Kidney (tissue), 14 donors: ENCODE results near the gene NOP53. TPM values are rescaled to one million over a fixed set of nuclear protein-coding genes. Genes with fewer than 3 reads are reported as not detected.
"Not testable (repeated sequence)": the region's sequence is repeated elsewhere in the genome, so short reads cannot be mapped to it uniquely, and the experiment has no call there.

Experiments
- DNase-seq, 5 donors: peaks; one replicate each; pipeline ENCODE4 v3.0.0-alpha.2; 2013 to 2020
- FAIRE-seq: peaks from 2 replicates; lab custom pipeline; 2012; peaks lifted over from hg19 to GRCh38; lab: Jason Lieb, UNC
- H3K27ac ChIP-seq, 2 donors: one replicate each; pipeline ENCODE4 v1.7.0; 2013; ENCODE audit warnings: low read depth in 2 of 2, low read length in 2 of 2, inconsistent platforms in 1 of 2
- H3K27me3 ChIP-seq: one replicate; pipeline ENCODE4 v1.7.1; 2013; ENCODE audit warnings: low read length, inconsistent platforms; ENCODE audit not compliant: control insufficient read depth, insufficient read depth
- H3K36me3 ChIP-seq, 3 donors: one replicate each; pipeline versions ENCODE4 v1.7.0 to v1.7.1; 2013; ENCODE audit warnings: low read length in 3 of 3, control low read depth in 1 of 3, inconsistent platforms in 1 of 3; ENCODE audit not compliant: insufficient read depth in 3 of 3, control insufficient read depth in 2 of 3
- H3K4me1 ChIP-seq, 3 donors: one replicate each; pipeline versions ENCODE4 v1.7.0 to v1.7.1; 2013; ENCODE audit warnings: low read length in 3 of 3, inconsistent platforms in 1 of 3, low read depth in 1 of 3; ENCODE audit not compliant: control insufficient read depth in 2 of 3, insufficient read depth in 2 of 3
- H3K4me3 ChIP-seq, 3 donors: one replicate each; pipeline versions ENCODE4 v1.7.0 to v1.8.1; 2013; ENCODE audit warnings: low read length in 3 of 3, control low read depth in 1 of 3, inconsistent platforms in 1 of 3
- H3K9ac ChIP-seq, 3 donors: one replicate each; pipeline versions ENCODE4 v1.7.0 to v1.7.1; 2013; ENCODE audit warnings: low read length in 3 of 3, control low read depth in 1 of 3, inconsistent platforms in 1 of 3
- H3K9me3 ChIP-seq, 3 donors: one replicate each; pipeline versions ENCODE4 v1.7.0 to v1.7.1; 2013; ENCODE audit warnings: low read length in 3 of 3, control low read depth in 1 of 3, inconsistent platforms in 1 of 3; ENCODE audit not compliant: control insufficient read depth in 2 of 3, insufficient read depth in 1 of 3
- CTCF ChIP-seq: IDR thresholded peaks from 3 replicates; pipeline ENCODE4 v1.5.1; 2012; ENCODE audit warnings: mild to moderate bottlenecking, moderate library complexity, borderline replicate concordance; ENCODE audit not compliant: insufficient read depth; ENCODE audit errors: extremely low read depth
- intact Hi-C: fragments of 100-400 bp; cut with DNase I; formaldehyde crosslinking; loops from one replicate; pipeline ENCODE4 v1.11.1; 2022
- polyA plus RNA-seq: library from polyadenylated mRNA; stranded (reverse); fragments of 350-450 nt; fragmentation: Illumina TruSeq; extraction: RNeasy Lipid Tissue Mini Kit (QIAGEN cat#74804); gene quantifications from one replicate; pipeline ENCODE4 v1.2.3, GENCODE V29; 2014; ENCODE audit warnings: low read depth, low replicate concordance; ENCODE audit not compliant: insufficient read depth
- total RNA-seq: library from RNA; stranded (reverse); fragmentation: NEBNext Ultra II Directional; extraction: Animal tissue kit (Norgen Biotek cat#: 25700); gene quantifications from one replicate; pipeline ENCODE4 v1.2.1, GENCODE V29; 2021
- donor health status: control.
- donor health status: control.
- donor health status: control.
- donor health status: control.
- donor health status: control.
- donor health status: DM: yes; HTN: yes; CAD: no.
- donor health status: Normal renal cell carcinoma (clear cell type).

NOP53 gene
- total and polyA plus RNA-seq, 2 donors from 2014 or later, result 258 to 305 TPM

DNA sequence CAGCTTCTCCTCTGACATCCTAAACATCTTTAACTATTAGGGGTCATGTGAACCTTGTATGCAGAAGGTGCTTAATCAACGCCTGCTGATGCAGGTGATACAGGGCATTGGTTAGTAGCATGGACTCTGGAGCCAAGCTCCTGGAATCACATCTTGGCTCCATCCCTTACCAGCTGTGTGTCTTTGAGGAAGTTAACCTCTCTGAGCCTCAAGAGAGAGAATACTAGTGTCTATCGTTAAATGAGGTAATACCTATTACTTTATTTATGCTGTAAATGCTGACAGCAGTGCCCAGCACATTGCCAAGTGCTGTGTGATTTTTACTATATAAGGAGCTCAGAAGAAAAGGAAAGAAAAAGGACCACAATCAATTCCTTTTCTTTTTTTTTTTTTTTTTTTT lies 22.0 kb downstream of the NOP53 start:
- TF ChIP-seq CTCF, result no peak
- Histone ChIP-seq H3K9ac (no peak overlapping the region), H3K4me1 (no peaks in the 10 kb centered on the region), H3K4me3 (no peak overlapping the region), H3K9me3 (no peaks in the 10 kb centered on the region), H3K27ac (no peak overlapping the region), H3K36me3 (no peaks in the 10 kb centered on the region), H3K27me3 (no peaks in the 10 kb centered on the region)
- DNase-seq, result no peak
- FAIRE-seq, result no peak
- intact Hi-C loops, result no loop called here

- H3K9me3 ChIP-seq, result no peaks in the 10 kb centered on the region
- FAIRE-seq (no peak), DNase-seq (no peak)
- H3K27ac ChIP-seq, result no peak overlapping the region
- intact Hi-C loops, result no loop called here
- H3K4me1 ChIP-seq, result no peaks in the 10 kb centered on the region
- no peak overlapping the region for H3K4me3 ChIP-seq
- H3K9ac ChIP-seq, result no peak overlapping the region
- no peak for TF ChIP-seq CTCF
- no peaks in the 10 kb centered on the region for H3K27me3 ChIP-seq
- no peaks in the 10 kb centered on the region for H3K36me3 ChIP-seq
These were observed 23.3 kb downstream of the NOP53 start for GRCh38 chr19:47768604-47769003.

GRCh38 chr19:47769534-47769933 lies 24.2 kb downstream of the NOP53 start:
- FAIRE-seq, result no peak
- Histone ChIP-seq H3K9ac (no peak overlapping the region), H3K27me3 (no peaks in the 10 kb centered on the region), H3K9me3 (no peaks in the 10 kb centered on the region), H3K27ac (no peak overlapping the region), H3K4me3 (no peak overlapping the region), H3K36me3 (no peaks in the 10 kb centered on the region), H3K4me1 (no peaks in the 10 kb centered on the region)
- no peak for TF ChIP-seq CTCF
- DNase-seq, result no peak
- intact Hi-C loops, result no loop called here

DNA sequence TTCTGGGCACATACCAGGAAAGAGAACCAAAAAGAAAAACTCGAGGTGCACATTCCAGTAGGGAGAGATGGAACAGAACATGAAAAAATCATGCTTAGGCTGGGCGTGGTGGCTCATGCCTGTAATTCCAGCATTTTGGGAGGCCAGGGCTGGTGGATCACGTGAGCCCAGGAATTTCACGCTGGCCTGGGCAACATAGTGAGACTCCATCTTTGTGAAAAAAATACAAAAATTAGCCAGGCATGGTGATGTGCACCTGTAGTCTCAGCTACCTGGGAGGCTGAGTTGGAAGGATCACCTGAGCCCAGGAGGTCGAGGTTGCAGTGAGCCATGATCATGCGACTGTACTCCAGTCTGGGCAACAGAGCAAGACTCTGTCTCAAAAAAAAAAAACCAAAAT lies 25.9 kb downstream of the NOP53 start:
- H3K4me3 ChIP-seq, H3K27ac ChIP-seq, DNase-seq, H3K9ac ChIP-seq, intact Hi-C loops, H3K9me3 ChIP-seq, H3K27me3 ChIP-seq, H3K4me1 ChIP-seq, H3K36me3 ChIP-seq, FAIRE-seq: not testable (repeated sequence)
